Gastroesophageal sphincter (tissue), 4 donors: ENCODE results near the gene PLIN4. TPM values are rescaled to one million over a fixed set of nuclear protein-coding genes. Genes with fewer than 3 reads are reported as not detected.

Experiments
- ATAC-seq: fragments of 150-250 bp; one replicate; pipeline ENCODE4 v1.9.1; 2016; ENCODE audit warnings: mild to moderate bottlenecking, moderate library complexity
- H3K27ac ChIP-seq, 4 donors: fragments of 200-600 bp; sonication (generic) in 3 of 4; 1 replicate in 3 of 4; 2 replicates in 1 of 4; pipeline ENCODE4 v1.5.1; 2016 to 2019
- H3K27me3 ChIP-seq: fragments of 200-600 bp; sonication (generic); one replicate; pipeline ENCODE4 v1.5.1; 2019
- H3K36me3 ChIP-seq, 2 donors: fragments of 200-600 bp; sonication (generic); one replicate each; pipeline ENCODE4 v1.5.1; 2019; ENCODE audit warnings: control low read depth in 1 of 2
- H3K4me1 ChIP-seq, 3 donors: fragments of 200-600 bp; sonication (generic); 1 replicate in 2 of 3; 2 replicates in 1 of 3; pipeline ENCODE4 v1.5.1; 2016 to 2019; ENCODE audit warnings: control low read depth in 2 of 3
- H3K4me3 ChIP-seq, 2 donors: fragments of 200-600 bp; sonication (generic); one replicate each; pipeline ENCODE4 v1.5.1; 2019; ENCODE audit warnings: mild to moderate bottlenecking in 1 of 2, moderate library complexity in 1 of 2
- H3K9me3 ChIP-seq, 3 donors: fragments of 200-600 bp; sonication (generic); one replicate each; pipeline ENCODE4 v1.5.1; 2017 to 2019; ENCODE audit warnings: control low read depth in 2 of 3
- EP300 ChIP-seq: sonication (generic); formaldehyde crosslinking; IDR thresholded peaks from one replicate; pipeline ENCODE4 v1.6.1; 2017; ENCODE audit warnings: antibody characterized with exemption, mild to moderate bottlenecking
- POLR2A ChIP-seq, 2 donors: fragments of 450-650 bp; IDR thresholded peaks; one replicate each; pipeline ENCODE4 v1.6.1; 2017; ENCODE audit warnings: antibody characterized with exemption in 2 of 2, mild to moderate bottlenecking in 2 of 2, moderate library complexity in 1 of 2
- POLR2AphosphoS5 ChIP-seq: sonication (generic); formaldehyde crosslinking; IDR thresholded peaks from one replicate; pipeline ENCODE4 v1.6.1; 2017; ENCODE audit warnings: antibody characterized with exemption
- WGBS, 2 donors: methylation state at CpG; one replicate each; pipeline ENCODE4 v1.1.5; 2018; ENCODE audit warnings: low coverage in 1 of 2; 5-methylcytosine and 5-hydroxymethylcytosine counted together
- total RNA-seq, 4 donors: library from RNA; depleted of rRNA; stranded (reverse); fragments of >200 nt; gene quantifications; one replicate each; pipeline ENCODE4 v1.1.0, GENCODE V29; 2016
- TF ChIP-seq, protein P1 (sequence below), 4 experiments: fragments of 200-600 bp in 2 of 4; fragments of 450-650 bp in 2 of 4; sonication (generic) in 1 of 4; IDR thresholded peaks; one replicate each; pipeline ENCODE4 v1.5.1; 2017 to 2019; ENCODE audit warnings: antibody characterized with exemption in 4 of 4, mild to moderate bottlenecking in 2 of 4, moderate library complexity in 2 of 4

The PLIN4 gene
- total RNA-seq, 4 donors from 2014 or later = 66.0 to 145 (median 87.5) TPM

DNA sequence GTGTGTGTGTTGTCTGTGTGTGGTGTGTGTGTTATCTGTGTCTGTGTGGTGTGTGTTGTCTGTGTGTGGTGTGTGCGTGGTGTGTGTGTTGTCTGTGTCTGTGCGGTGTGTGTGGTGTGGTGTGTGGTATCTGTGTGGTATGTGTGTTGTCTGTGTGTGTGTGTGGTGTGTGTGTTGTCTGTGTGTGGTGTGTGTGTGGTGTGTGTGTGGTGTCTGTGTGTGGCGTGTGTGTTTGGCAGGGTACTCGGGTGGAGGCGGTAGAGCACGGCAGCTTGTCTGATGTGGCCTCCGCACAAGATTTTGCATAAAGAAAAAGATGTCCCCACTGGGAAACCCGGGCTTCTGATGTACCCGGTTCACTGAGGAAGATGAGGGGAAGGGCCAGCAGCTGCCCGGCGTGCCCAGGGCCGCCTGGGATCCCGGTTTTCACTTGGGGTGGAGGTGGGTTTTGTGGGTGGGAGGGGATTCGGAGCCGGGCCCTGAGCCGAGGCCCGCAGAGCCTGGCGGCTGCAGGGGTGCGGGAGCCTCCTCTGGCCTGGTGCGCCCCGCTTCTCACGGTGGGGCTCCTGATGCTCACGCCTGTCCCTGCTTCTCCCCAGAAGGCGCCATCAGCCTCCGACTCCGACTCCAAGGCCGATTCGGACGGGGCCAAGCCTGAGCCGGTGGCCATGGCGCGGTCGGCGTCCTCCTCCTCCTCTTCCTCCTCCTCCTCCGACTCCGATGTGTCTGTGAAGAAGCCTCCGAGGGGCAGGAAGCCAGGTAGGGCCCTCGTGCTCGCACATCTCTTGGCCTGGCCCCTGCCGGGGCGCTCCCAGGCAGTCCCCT lies 25.0 kb downstream of the PLIN4 start:
- Histone ChIP-seq H3K27ac (no peak overlapping the region), H3K36me3 (peaks cover 0 to 89% of the 10 kb centered on the region in 2 donors), H3K27me3 (no peaks in the 10 kb centered on the region), H3K4me3 (no peak overlapping the region), H3K9me3 (no peaks in the 10 kb centered on the region), H3K4me1 (no peaks in the 10 kb centered on the region)
- no peak for ATAC-seq
- 86 to 95% methylated on average over 4 to 14 of the region's 41 CpGs for WGBS, 2 donors
- TF ChIP-seq POLR2A (IDR thresholded peaks at IDR 0.05) = no peak
- TF ChIP-seq, protein P1, sequence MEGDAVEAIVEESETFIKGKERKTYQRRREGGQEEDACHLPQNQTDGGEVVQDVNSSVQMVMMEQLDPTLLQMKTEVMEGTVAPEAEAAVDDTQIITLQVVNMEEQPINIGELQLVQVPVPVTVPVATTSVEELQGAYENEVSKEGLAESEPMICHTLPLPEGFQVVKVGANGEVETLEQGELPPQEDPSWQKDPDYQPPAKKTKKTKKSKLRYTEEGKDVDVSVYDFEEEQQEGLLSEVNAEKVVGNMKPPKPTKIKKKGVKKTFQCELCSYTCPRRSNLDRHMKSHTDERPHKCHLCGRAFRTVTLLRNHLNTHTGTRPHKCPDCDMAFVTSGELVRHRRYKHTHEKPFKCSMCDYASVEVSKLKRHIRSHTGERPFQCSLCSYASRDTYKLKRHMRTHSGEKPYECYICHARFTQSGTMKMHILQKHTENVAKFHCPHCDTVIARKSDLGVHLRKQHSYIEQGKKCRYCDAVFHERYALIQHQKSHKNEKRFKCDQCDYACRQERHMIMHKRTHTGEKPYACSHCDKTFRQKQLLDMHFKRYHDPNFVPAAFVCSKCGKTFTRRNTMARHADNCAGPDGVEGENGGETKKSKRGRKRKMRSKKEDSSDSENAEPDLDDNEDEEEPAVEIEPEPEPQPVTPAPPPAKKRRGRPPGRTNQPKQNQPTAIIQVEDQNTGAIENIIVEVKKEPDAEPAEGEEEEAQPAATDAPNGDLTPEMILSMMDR (IDR thresholded peaks at IDR 0.05) = no peak
- TF ChIP-seq POLR2AphosphoS5 = no peak
- TF ChIP-seq EP300 = no peak

DNA sequence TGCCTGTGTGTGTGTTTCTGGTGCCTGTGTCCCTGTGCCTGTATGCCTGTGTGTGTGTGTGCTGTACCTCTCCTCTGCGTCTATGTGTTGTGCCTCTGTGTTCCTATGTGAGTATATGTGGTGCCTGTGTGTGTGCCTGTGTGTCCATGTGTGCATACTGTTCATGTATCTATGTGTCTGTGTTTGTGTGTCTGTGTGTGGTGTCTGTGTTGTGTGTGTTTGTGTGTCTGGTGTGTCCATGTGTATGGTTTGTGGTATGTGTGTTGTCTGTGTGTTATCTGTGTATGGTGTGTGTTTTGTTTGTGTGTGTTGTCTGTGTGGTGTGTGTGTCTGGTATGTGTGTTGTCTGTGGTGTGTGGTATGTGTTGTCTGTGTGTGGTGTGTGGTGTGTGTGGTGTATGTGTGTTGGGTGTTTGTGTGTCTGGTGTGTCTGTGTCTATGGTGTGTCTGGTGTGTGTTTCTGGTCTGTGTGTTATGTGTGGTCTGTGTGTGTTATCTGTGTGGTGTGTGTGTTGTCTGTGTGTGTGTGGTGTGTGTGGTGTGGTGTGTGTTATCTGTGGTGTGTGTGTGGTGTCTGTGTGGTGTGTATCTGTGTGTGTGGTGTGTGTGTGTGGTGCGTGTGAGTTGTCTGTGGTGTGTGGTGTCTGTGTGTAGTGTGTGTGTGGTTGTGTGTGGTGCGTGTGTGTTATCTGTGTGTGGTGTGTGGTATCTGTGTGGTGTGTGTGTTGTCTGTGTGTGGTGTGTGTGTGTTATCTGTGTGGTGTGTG lies 25.8 kb downstream of the PLIN4 start:
- Histone ChIP-seq H3K9me3 (no peaks in the 10 kb centered on the region), H3K27ac (no peak overlapping the region), H3K4me3 (no peak overlapping the region), H3K36me3 (peaks cover 0 to 89% of the 10 kb centered on the region in 2 donors), H3K27me3 (no peaks in the 10 kb centered on the region), H3K4me1 (no peaks in the 10 kb centered on the region)
- TF ChIP-seq POLR2A (IDR thresholded peaks at IDR 0.05) = no peak
- no peak for TF ChIP-seq POLR2AphosphoS5
- TF ChIP-seq EP300 = no peak
- TF ChIP-seq, protein P1 (IDR thresholded peaks at IDR 0.05) = no peak
- ATAC-seq = no peak
- 85% methylated on average over 2 of the region's 3 CpGs; no CpG with 5 or more reads in 1 of the 2 donors for WGBS, 2 donors

DNA sequence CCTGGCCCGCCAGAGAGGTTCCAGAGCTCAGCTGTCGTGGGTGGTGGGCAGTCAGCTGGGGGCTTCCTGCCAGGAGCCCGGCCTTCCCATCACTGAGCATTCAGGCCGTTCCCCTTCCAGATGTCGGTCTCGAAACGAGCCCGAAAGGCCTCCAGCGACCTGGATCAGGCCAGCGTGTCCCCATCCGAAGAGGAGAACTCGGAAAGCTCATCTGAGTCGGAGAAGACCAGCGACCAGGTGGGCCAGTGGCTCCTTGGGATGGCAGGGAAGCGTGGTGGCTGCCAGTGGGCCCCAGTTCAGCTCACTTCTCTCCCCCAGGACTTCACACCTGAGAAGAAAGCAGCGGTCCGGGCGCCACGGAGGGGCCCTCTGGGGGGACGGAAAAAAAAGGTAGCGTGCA lies 26.8 kb downstream of the PLIN4 start:
- no peak for ATAC-seq
- no peaks in the 10 kb centered on the region for H3K27me3 ChIP-seq
- no peaks in the 10 kb centered on the region for H3K9me3 ChIP-seq
- peaks cover 0 to 89% of the 10 kb centered on the region in 2 donors for H3K36me3 ChIP-seq
- no peak overlapping the region for H3K27ac ChIP-seq
- no peak overlapping the region for H3K4me3 ChIP-seq
- WGBS, 2 donors = 80% methylated on average over 1 of the region's 21 CpGs; no CpG with 5 or more reads in 1 of the 2 donors
- H3K4me1 ChIP-seq = no peaks in the 10 kb centered on the region
- TF ChIP-seq, protein P1 (IDR thresholded peaks at IDR 0.05) = no peak

DNA sequence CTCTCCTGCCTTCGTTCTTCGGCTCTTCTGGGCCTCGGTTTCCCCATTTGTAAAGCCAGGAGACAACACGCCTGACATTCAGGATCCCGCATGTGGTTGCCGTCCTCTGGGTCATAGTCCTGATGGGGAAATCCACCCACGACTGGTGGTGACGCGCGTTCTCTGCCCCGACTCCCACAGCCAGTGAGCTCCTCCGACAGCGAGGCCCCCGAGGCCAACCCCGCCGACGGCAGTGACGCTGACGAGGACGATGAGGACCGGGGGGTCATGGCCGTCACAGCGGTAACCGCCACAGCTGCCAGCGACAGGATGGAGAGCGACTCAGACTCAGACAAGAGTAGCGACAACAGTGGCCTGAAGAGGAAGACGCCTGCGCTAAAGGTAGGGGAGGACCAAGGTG lies 29.8 kb downstream of the PLIN4 start:
- Histone ChIP-seq H3K27me3 (no peaks in the 10 kb centered on the region), H3K36me3 (peaks cover 0 to 80% of the 10 kb centered on the region in 2 donors), H3K27ac (no peak overlapping the region), H3K4me3 (no peak overlapping the region), H3K9me3 (no peaks in the 10 kb centered on the region), H3K4me1 (no peaks in the 10 kb centered on the region)
- ATAC-seq = no peak
- 96% methylated on average over 6 of the region's 29 CpGs; no CpG with 5 or more reads in 1 of the 2 donors for WGBS, 2 donors
- TF ChIP-seq POLR2AphosphoS5 (no peak), EP300 (no peak), POLR2A (IDR thresholded peaks at IDR 0.05) (no peak)
- TF ChIP-seq, protein P1 (IDR thresholded peaks at IDR 0.05) = no peak
